ENCODE measurements around the gene SKOR1.

The SKOR1 gene

DNA sequence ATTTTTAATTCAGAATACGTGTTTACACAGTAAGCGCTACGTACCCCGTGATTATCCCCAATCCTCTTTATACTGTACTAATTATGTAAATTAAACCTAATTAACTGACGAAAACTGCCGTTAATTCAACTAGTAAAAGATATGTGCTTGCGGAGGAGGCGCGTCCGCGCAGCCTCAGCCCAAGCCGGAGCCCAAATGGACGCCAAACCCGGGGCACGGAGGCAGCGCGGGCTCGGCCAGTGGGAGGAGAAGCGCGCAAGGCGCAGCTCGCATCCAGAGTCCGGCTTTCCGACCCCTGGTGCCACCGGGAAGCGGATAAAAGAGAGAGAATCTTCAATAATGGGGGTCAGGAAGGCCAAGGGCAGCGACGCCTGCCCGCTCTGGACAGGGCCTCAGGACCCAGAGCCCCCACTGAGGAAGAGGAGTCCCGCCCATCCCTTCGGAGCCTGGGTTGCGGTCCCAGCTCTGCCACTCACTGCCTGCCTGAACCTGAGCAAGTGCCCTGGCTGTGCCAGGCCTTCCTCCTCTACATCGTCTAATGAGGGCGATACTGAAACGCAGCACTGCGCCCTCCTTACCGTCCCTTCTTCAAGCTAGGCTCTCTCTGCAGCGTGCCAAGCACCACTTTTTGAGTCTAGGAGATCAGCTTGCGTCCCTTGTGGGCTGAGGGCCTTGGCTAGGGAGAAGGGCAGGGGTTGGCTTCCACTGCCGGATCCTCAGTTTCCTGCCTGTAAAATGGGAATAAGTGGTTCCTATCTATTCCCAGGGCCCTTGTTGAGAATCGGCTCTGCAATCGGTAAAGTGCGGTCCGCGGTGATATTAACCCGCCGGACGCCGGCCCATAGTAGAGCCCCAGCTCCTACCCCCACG, 5.0 kb upstream of the SKOR1 start:
- DNase-seq = peak; percentile 65

DNA sequence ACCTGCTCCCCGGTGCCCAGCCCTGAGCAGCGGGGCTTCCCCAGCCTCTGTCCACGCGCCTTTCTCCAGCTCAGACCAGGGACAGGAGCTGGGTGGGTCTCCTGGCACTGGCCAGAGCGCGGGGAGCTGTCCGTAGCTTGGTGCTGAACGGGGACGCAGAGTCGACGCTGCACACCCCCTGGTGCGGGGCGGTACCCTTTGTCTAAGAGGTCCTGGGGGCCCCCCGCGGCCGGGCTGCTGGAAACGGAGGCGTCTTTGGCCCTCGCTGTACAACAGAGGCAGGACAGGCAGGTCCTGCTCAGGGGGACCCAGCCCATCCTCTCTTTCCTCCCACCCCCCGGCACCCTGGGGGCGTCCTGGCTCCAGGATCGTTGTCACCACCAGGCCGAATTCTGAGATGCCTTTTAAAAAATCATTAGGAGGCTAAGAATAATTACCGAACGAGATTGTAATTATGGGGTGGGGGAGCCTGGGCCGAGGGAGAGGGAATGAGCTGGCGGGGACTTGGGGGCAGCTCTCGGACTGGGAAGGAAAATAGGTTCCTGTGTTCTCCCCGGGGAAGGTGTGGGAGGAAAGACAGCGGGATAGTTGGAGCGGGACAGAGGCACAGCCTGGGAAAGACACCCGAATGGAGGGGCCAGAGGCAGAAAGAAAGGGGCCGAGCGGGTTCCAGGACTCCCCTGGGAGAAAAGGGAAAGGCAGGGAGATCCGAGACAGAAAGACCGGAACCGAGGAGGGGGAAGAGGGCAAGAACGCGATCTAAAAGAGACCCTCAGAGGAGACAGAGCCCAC, 4.1 kb upstream of the SKOR1 start:
- peak; percentile 75 for DNase-seq

DNA sequence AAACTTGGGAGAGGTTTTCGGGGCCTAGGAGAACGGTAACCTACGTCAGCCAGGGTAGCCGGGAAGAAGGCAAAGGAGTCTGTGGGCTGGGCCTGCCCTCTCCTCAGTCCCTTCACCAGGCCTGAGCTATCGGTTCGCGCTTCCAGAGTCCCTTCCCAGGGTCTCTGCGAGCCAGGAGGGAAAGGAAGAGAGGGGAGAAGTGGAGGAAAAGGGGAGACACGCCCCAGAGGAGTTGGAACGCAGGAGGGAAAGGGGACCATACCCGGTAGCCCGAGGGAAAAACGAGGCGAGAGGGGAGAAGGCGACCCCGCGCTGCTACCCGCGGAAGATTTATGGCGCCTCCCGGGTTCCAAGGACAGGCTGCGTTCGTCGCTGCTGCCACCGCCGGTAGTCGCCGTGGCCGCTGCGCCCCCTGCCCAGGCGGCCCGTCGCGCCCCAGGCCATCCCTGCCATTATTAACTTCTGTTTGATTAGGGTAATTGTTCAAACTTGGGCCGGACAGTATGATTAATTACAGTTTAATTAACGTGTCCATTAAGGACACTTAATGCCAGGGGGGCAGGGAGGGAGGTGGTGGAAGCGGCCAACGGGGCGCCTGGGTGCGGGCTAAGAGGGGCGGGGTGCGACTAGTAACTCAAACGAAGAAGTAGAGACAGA, 3.4 kb upstream of the SKOR1 start:
- DNase-seq = peak; percentile 73

DNA sequence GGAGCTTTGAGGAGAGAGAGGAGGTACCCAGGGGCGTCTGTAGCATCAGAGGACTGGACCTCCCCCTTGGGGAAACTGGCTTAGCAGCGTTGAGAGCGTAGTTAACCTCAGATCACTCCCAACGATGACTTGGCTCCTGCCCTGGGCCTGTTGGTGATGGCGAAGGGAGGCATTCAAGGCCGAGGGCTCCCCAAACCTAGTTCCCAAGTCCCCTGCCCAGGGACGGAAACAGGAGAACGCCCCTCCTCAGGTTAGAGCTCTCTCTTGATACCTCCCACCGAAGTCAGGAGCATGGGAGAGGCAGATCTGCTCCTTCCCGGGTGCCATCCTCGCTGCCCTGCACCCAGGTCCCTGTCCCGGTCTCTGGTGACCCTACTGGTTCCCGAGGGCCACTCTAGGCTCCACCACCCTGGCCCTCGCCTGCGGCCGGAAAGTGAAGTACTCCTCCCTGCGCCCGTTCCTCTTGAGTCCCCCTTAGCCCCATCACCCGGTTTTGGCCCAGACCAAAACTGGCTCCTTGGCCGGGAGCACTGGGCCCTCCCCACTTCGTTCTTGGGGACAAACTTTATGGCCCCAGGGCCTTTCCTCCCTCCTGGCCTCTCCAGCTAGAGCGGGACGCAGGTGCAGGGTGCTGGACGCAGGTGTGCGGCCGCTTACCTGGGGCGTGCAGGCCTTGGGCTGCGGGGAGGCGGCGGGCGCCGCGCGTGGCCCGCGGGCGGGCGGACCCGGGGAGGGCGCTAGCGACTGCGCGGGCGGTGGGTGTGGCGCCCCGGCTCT, 2.6 kb upstream of the SKOR1 start:
- peak; percentile 40 for DNase-seq

DNA sequence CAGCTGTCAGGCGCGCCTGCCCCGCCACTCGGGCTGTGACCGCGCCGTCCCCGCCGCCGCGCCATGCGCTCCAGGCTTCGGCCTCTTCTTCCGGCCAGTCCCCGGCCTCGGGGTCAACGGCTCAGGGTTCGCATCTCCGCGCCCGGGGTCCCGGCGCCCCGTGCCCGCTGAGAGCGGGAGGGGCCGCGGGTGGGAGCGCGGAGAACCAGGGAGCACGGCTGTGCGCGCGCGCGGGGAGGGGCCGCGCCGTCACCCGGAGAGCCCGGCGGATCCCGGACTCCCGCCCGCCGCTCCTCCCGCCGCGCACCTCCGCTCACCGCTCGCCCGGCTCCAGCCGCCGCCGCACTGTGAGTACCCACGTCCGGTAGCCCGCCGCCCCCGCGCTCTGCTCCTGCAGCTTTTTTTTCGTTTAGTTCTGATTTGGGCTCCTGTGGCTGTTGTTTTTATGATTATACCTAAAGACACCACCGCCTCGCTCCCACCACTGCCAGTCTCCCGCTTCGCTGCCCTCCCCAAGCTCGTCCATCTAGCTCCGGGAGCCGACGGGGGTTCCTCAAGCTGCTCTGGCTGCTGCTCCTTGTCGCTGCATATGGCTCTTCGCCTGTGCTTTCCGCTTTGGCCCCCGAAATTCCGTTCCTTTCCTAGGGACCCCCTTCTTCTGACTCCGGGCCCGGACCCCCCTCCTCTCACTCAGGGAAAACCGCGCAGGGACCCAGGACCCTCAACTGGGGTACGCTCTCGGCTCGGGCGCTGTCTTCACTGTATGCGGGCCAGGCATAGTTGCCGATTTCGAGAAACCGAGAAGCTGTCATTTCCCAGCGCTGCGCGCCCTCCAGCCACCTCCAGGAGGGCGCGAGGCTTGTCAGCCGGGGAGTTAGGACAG, 1.8 kb upstream of the SKOR1 start:
- peak; percentile 74 for DNase-seq

DNA sequence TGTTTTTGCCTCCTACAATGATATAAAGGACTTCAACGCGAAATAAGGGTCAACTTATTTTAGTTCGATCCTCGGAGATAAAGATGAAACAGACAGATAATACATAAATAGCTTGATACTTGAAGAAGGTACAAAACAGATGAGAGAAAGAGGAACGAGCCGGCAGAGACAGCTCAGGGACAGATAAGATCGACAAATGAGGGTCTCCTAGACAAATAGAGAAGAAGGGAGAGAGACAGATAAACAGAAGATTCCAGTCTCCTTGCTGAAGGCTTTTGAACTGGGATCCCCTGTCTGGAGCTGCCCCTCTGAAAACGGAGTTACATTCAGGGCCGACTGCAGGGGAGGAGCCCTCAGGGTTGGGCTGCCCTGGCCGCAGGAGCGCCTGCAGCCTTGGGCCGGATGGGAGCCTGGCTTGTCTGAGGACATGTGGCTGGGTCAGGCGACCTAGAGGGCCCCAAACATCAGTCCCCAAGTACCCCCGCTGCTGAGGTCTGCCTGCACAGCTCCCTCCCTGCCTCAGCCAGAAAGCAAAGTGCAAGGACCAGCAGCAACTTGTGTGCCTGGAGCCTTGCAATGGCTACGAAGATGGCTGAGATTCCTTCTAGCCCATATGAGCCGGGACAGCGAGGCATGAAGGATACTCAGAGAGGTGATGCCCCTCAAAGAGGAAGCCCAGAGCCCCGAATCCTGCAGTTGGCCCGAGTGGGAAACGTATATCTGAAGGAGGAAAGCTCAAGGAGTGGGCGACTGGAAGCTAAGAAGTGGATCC, 926 bp upstream of the SKOR1 start:
- peak; percentile 54 for DNase-seq

DNA sequence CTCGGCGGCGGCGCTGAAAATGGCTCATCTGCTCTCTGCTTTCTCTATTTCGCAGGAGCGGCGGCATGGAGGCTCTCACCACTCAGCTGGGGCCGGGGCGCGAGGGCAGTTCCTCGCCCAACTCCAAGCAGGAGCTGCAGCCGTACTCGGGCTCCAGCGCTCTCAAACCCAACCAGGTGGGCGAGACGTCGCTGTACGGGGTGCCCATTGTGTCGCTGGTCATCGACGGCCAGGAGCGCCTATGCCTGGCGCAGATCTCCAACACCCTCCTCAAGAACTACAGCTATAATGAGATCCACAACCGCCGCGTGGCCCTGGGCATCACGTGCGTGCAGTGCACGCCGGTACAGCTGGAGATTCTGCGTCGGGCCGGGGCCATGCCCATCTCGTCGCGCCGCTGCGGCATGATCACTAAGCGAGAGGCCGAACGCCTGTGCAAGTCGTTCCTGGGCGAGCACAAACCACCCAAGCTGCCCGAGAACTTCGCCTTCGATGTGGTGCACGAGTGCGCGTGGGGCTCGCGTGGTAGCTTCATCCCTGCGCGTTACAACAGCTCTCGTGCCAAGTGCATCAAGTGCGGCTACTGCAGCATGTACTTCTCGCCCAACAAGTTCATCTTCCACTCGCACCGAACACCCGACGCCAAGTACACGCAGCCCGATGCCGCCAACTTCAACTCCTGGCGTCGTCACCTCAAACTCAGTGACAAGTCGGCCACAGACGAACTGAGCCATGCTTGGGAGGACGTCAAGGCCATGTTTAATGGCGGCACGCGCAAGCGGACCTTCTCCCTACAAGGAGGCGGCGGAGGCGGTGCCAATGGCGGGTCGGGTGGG, 790 bp downstream of the SKOR1 start:
- peak; percentile 77 for DNase-seq

DNA sequence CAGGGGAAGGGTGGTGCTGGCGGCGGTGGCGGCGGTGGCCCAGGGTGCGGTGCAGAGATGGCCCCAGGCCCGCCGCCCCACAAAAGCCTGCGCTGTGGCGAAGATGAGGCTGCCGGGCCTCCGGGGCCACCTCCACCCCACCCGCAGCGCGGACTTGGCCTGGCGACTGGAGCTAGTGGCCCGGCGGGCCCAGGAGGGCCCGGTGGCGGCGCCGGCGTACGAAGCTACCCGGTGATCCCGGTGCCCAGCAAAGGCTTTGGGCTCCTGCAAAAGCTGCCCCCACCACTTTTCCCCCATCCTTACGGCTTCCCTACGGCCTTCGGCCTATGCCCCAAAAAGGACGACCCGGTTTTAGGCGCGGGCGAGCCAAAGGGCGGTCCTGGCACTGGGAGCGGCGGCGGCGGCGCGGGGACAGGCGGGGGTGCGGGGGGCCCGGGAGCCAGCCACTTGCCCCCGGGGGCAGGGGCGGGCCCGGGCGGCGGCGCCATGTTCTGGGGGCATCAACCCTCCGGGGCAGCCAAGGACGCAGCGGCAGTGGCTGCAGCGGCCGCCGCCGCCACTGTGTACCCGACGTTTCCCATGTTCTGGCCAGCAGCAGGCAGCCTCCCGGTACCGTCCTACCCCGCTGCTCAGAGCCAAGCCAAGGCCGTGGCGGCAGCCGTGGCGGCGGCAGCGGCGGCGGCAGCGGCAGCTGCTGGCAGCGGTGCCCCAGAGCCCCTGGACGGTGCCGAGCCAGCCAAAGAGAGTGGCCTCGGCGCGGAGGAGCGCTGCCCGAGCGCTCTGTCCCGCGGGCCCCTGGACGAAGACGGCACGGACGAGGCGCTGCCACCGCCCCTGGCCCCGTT, 1.6 kb downstream of the SKOR1 start:
- peak; percentile 32 for DNase-seq

DNA sequence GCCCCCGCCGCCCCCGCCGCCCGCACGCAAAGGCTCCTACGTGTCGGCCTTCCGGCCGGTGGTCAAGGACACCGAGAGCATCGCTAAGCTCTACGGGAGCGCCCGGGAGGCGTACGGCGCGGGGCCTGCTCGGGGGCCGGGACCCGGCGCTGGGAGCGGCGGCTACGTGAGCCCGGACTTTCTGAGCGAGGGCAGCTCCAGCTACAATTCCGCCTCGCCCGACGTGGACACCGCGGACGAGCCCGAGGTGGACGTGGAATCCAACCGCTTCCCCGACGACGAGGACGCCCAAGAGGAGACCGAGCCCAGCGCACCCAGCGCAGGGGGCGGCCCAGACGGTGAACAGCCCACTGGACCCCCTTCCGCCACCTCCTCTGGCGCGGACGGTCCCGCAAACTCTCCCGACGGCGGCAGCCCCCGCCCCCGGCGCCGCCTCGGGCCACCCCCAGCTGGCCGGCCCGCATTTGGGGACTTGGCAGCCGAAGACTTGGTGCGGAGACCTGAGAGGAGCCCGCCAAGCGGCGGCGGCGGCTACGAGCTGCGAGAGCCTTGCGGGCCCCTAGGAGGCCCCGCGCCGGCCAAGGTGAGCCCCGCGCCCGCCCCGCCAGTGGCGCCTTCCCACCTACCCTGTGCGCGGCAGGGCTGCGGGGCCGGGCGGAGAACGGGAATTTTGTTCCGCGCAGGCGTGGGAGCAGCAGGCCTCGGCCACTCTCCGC, 2.4 kb downstream of the SKOR1 start:
- DNase-seq = peak; percentile 60

DNA sequence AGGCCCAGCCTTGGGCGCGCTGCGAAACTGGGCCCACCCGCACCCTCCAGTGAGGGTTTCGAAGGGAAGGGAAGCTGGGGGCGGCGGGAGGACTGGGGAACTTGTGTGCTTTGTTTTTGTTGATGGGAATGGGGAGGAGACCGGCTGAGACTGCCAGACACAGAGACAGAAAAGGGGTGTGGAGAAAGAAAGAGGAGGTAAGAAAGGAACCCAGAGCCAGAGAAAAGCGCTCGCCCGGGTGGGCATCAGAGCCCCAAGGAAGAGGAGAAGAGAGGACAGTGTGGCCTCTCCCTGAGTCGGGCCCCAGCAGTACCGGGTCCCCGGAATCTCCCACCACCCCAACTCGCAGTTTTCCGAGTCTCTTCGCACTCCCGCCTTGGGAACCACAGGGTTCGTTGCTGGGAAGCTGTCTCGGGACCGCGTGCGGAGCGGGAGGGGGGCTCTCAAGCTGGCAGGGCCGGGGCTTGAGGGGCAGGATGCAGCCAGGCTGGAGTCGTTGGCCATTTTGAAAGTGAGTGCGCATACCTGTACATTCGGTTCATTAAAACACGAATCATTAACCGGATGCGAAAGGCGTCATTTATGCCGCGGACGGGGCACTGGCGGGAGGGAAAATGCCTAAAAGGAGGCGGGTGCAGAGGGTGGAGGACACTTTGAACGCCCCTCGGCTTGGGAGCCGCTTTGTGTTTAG, 3.1 kb downstream of the SKOR1 start:
- peak; percentile 52 for DNase-seq

DNA sequence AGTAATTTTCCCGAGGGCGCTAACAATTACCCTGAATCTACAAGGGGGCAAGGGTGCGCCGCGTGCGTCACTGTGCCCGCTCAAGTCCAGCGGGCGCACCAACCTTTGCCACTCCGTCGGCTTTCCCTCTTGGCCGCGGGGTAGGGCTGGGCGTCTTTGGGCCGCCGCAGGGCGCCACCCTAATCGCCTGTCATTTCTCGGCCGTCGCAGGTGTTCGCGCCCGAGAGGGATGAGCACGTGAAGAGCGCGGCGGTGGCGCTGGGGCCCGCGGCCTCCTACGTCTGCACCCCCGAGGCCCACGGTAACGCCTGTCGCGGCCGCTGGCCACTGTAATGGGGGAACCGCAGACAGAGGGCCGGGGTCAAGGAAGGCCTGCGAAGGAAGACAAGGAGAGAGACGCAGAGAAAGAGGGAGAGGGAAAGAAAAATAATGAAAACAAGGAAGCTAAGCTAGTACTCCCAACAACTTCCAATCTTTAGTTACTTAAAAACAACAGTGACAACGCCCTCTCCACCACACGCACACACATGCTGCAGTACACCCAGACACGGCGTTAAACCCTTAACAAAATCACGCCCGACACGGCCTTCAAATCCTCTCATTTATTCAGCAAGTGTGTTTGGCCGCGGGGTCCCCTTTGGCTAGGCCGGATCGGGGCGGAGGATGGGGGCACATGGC, 3.8 kb downstream of the SKOR1 start:
- peak; percentile 67 for DNase-seq

DNA sequence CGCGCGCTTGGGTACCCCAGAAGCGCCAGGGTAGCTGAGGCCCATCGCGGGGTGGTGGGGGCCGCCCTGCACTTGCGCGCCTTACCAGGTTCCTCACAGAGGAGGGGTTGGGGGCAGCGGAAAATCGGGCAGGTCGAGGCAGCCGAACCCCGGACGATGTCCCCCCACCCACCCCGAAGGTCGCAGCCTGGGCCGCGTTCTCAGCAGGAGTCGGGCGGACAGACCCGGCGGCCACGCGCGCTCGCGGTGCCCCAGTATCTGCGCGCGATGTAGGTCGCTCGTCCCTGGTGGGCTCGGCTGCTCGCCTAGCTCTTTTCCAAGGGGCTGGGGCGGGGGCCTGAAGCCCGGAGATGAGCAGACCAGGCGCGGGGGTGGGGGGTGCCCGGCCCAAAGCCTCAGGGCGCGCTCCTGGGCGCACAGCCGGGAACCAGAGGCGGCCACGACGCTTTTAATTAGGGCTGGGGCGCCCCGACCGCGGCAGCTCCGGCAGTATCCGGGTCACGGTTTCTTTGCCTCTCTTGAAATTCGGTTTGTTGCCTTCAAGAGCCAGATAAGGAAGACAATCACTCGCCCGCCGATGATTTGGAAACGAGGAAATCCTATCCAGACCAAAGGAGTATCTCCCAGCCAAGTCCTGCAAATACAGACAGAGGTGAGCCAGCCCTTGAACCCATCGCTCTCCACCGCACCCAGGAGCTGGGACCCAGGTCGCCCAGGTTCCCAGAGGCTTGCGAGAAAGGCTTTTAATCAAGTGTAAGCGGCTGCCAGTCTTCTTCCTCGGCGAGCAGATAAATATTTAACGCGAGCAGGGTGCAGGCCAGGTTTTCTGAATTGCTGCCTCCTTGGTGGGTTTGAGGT, 4.6 kb downstream of the SKOR1 start:
- peak; percentile 54 for DNase-seq

DNA sequence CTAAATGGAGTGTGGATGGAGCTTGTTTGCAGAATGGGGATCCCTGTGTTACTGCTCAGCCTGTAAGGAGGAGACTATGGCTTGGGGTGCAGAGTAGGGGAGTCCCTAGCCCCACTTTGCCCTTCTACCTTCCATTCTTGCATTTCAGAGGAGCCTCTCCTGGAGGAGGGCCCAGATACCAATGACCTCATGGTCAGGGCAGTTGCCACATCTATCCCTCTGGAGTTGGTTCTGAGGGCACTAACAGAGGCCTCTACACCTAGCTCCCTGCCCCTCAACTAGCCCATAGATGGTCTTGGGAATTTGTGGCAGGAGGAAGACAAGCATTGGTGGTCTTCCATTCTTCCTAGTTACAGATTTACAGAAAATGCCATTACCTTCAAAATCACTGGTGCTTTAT, 6.1 kb downstream of the SKOR1 start:
- no peak for DNase-seq

DNA sequence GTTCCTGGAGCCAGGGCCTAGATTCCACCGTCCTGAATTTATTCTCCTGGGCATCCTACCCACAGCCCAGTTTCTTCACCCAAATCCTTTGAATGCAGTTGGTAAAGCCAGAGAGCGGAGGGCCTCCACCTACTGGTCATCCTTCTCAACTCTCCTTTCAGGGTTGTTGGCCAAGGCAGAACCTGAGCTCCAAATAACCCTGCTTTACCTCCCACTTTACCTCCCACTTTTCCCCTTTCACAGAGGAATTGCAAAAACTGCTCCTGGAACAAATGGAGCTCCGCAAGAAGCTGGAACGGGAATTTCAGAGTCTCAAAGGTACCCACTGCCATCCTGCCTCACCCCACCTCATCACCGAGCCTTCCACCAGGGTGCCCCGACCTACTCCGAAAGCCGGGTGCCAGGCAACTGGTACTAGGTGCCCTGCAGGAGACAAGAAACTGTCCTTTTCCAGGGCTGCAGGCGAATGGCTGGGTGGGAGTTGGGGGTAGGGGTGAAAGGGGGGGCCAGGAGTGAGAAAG, 6.8 kb downstream of the SKOR1 start:
- peak; percentile 52 for DNase-seq

DNA sequence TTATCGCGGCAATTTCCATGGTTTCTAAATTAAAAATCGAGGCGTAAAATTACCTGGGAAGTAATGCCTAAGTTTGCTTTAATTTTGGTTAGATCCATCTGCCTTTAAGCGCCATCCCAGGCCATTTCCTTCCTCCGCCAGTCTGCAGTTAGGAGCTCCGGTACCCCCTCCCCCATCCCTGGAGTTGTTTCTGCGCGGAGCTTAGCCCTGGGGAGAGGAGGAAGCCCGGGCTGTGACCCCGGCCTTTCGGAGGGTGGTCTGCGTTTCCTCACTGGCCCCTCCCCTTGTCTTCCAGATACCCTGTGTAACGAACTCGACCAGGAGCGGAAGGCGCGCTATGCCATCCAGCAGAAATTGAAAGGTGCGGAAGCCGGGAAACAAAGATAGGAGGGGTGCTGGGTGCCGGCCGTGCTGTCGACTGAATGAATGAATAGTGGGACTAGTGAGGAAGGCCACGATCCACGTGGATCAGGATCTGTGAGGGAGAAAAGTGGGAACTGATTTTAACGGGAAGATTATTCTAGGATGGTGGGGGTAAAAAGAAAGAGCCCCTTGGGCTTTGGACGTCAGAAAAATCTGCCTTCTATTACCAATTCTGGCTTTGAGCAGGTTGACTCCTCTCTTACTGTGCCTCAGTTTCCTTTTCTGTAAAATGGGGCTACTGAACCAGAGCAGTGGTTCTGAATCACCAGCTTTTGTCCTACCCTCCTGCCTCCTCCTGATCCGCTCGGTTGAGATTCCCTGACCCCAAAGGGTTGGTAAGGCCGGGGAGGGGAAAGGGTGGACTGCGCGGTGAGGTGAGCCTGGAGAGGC, 7.8 kb downstream of the SKOR1 start:
- peak; percentile 72 for DNase-seq
